Colonic mucosa (tissue), 4 donors: Measurements from ENCODE around the gene ADAMTS14. TPM values are rescaled to one million over a fixed set of nuclear protein-coding genes. Genes with fewer than 3 reads are reported as not detected.

ENCODE experiments used
- DNase-seq: peaks from one replicate; pipeline ENCODE4 v3.0.0-alpha.2; 2020
- H3K27ac ChIP-seq: fragments of 200-600 bp; one replicate; pipeline ENCODE4 v1.8.0; 2021
- H3K27me3 ChIP-seq: fragments of 200-600 bp; one replicate; pipeline ENCODE4 v1.8.0; 2021
- H3K36me3 ChIP-seq: fragments of 200-600 bp; one replicate; pipeline ENCODE4 v1.8.0; 2021
- H3K4me1 ChIP-seq: fragments of 200-600 bp; one replicate; pipeline ENCODE4 v1.8.0; 2021; ENCODE audit warnings: mild to moderate bottlenecking
- H3K4me3 ChIP-seq: fragments of 200-600 bp; one replicate; pipeline ENCODE4 v1.8.0; 2021
- H3K9ac ChIP-seq, 2 donors: one replicate each; pipeline ENCODE4 v1.7.0; 2013; ENCODE audit warnings: control low read depth in 2 of 2, low read depth in 2 of 2, low read length in 2 of 2
- H3K9me3 ChIP-seq: fragments of 200-600 bp; one replicate; pipeline ENCODE4 v1.8.0; 2021
- intact Hi-C: fragments of 100-400 bp; cut with DNase I; formaldehyde crosslinking; loops from one replicate; pipeline ENCODE4 v1.14.1; 2022
- total RNA-seq, 2 donors: library from RNA; stranded (reverse); fragmentation: NEBNext Ultra II Directional in 1 of 2; extraction: Animal tissue kit (Norgen Biotek cat#: 25700) in 1 of 2; gene quantifications; one replicate each; pipeline ENCODE4 v1.2.1, GENCODE V29; 2021
- TF ChIP-seq, protein P1 (sequence below): fragments of 200-600 bp; IDR thresholded peaks from one replicate; pipeline ENCODE4 v1.8.0; 2022; ENCODE audit warnings: antibody characterized with exemption, mild to moderate bottlenecking
- donor health status: healthy.
- donor health status: DM: no; HTN: no; CAD: no.
- donor health status: DM: no; HTN: no; CAD: no.

Gene ADAMTS14
- total RNA-seq, 2 donors from 2014 or later: 0.93 to 1.5 TPM

DNA sequence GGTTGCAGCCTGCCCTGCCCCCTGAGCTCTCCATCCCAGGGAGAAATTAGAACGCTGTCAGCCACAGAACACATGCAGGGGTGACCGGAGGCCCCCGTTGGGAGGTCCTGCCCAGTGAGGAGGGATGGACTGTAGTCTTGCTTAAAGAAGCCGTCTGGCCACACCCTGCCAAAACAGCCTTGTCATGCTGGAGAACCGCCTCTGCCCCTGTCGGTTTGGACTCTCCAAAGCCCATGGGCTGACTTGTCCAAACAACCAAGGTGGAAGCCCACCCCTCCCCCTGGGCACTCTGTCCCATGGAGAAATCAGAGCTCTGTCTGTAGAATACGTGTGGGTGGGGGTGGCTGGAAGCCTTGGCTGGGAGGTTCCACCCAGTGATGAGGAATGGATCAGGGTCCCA lies 125.5 kb downstream of the ADAMTS14 start:
- DNase-seq: no peak
- no peak overlapping the region for H3K9ac ChIP-seq
- no peaks in the 10 kb centered on the region for H3K27me3 ChIP-seq
- intact Hi-C loops: no loop called here
- no peak overlapping the region for H3K4me3 ChIP-seq
- TF ChIP-seq, protein P1, sequence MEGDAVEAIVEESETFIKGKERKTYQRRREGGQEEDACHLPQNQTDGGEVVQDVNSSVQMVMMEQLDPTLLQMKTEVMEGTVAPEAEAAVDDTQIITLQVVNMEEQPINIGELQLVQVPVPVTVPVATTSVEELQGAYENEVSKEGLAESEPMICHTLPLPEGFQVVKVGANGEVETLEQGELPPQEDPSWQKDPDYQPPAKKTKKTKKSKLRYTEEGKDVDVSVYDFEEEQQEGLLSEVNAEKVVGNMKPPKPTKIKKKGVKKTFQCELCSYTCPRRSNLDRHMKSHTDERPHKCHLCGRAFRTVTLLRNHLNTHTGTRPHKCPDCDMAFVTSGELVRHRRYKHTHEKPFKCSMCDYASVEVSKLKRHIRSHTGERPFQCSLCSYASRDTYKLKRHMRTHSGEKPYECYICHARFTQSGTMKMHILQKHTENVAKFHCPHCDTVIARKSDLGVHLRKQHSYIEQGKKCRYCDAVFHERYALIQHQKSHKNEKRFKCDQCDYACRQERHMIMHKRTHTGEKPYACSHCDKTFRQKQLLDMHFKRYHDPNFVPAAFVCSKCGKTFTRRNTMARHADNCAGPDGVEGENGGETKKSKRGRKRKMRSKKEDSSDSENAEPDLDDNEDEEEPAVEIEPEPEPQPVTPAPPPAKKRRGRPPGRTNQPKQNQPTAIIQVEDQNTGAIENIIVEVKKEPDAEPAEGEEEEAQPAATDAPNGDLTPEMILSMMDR: no peak
- no peak overlapping the region for H3K27ac ChIP-seq
- no peaks in the 10 kb centered on the region for H3K9me3 ChIP-seq
- H3K4me1 ChIP-seq: no peaks in the 10 kb centered on the region
- H3K36me3 ChIP-seq: no peaks in the 10 kb centered on the region

DNA sequence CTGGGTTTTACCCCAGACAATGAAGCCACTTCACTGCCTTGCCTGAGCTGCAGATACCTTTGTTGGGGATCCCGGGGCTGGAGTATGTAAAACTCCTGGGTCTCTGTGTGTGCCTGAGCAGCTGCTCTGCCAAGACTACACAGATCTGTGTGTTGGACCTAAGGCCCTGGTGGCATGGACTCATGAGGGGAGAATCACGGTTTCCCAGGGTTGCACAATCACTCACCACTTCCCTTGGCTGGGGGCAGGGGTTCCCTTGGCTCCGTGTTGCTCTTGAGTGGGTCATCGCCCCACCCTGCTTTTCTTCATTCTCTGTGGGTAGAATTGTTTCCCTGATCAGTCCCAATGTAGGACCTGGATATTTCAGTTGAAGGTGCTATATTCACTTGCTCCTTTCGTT lies 126.8 kb downstream of the ADAMTS14 start:
- no peak for DNase-seq
- TF ChIP-seq, protein P1: no peak
- Histone ChIP-seq H3K36me3 (no peaks in the 10 kb centered on the region), H3K9me3 (no peaks in the 10 kb centered on the region), H3K4me3 (no peak overlapping the region), H3K27me3 (no peaks in the 10 kb centered on the region), H3K27ac (no peak overlapping the region), H3K4me1 (no peaks in the 10 kb centered on the region), H3K9ac (no peak overlapping the region)
- intact Hi-C loops: no loop called here

DNA sequence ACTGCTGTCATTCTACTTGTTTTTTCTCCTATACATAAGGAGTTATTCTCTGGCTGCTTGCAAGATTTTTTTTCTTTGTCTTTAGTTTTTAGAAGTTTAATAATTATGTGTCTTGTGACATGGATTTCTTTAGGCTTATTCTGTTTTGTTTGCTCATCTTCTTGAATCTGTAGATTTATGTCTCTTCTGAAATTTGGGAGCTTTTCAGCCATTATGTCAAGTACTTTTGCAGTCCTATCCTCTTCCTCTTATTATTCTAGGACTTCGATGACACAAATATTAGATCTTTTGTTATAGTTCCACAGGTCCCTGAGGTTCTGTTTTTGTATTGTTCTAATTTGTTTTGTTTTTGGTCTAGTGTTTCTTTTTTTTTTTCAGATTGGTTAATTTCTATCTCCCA lies 129.5 kb downstream of the ADAMTS14 start:
- Histone ChIP-seq H3K9me3 (no peaks in the 10 kb centered on the region), H3K9ac (no peak overlapping the region), H3K4me1 (no peaks in the 10 kb centered on the region), H3K4me3 (no peak overlapping the region), H3K27me3 (no peaks in the 10 kb centered on the region), H3K36me3 (no peaks in the 10 kb centered on the region), H3K27ac (no peak overlapping the region)
- intact Hi-C loops: no loop called here
- no peak for DNase-seq
- TF ChIP-seq, protein P1: no peak

DNA sequence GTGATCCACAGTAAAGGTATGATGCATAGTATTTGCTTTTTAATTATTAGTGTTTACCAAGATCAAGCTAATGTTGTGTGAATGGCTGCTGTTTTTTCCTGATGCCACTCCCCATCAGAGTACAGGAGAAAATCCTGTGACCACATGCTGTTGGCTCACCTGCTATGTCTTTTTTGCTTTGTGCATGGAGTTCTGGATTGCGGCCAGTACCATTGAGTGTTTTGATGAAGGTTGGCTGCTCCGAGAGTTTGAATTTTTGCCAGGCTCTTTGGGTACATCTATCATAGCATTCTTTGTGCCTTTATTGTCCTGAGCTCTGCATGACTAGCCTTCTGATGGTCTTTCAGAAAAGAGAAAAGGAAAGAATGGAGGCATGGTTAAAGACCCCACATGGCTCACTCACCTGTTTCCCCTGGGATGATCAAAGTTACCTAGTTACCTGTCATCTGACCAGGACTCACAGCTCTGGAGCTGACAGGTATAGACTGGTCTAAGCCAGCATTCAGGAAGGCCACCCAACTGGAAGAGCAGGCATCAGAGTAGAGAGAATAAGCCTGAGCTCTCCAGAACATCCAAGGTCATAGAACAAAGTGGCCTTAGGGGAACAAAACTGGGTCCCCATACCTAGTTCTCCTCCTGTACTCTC lies 131.6 kb downstream of the ADAMTS14 start:
- intact Hi-C loops: no loop called here
- H3K9me3 ChIP-seq: no peaks in the 10 kb centered on the region
- no peak overlapping the region for H3K27ac ChIP-seq
- H3K36me3 ChIP-seq: no peaks in the 10 kb centered on the region
- no peak overlapping the region for H3K9ac ChIP-seq
- no peaks in the 10 kb centered on the region for H3K4me1 ChIP-seq
- TF ChIP-seq, protein P1: no peak
- H3K4me3 ChIP-seq: no peak overlapping the region
- H3K27me3 ChIP-seq: no peaks in the 10 kb centered on the region
- DNase-seq: no peak

DNA sequence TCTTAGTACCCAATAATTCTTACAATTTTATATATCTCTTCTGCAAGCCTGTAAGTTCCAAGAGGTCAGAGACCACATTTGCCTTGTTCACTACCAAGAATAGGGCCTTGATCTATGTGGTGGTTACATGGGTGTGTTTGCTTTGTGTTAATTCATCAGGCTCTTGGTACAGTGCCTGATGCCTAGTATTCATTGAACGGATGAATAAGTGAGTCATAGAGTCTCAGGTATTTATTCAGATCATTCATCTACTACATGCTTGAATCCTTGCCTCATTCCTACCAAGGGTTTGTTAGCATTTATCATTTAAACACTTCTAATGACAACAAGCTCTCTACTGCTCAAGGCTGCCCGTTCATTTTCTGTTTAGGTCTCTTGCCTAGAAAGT lies 132.1 kb downstream of the ADAMTS14 start:
- Histone ChIP-seq H3K9me3 (no peaks in the 10 kb centered on the region), H3K4me3 (no peak overlapping the region), H3K36me3 (no peaks in the 10 kb centered on the region), H3K4me1 (no peaks in the 10 kb centered on the region), H3K27ac (no peak overlapping the region), H3K27me3 (no peaks in the 10 kb centered on the region), H3K9ac (no peak overlapping the region)
- DNase-seq: no peak
- TF ChIP-seq, protein P1: no peak
- intact Hi-C loops: no loop called here
